ENCODE measurements around the gene KCNG2.

The KCNG2 gene

DNA sequence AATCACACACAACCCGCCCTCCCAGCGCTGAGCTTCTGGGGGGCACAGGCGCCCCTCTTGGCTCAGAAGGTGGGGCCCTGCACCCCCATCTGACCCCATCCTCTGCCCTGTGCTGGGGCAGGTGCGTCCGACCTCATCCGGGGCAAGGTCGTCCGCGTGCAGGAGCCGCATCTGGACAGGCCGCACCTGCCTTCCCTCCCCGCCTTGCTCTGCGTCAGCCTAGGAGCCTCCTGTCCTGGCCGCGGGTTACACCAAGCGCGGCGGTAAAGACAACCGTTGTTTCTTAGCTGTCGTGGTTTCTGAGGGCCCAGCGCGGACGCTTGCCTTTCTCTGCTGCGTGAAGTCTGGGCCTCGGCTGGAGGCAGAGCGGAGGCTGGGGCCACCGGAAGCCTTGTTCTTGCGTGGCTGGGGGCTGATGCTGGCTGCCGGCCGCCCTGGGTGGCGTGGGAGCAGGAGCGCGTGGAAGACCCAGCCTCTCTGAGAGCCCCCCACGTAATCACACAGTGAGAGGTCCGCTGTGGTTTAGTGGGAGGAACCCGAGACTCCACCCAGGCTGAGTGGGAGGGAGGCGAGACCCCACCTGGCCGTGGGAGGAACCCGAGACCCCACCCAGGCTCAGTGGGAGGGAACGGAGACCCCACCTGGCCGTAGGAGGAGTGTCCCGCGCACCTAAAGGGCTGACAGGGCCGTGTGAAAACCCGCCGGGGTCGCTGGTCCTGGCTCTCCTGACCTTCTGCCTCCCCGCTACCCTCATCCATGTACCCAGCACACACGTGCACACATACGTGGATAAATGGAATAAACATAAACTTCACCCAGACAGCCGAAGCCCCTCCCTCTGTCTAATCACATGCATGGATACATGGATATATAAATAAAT lies 51.8 kb downstream of the KCNG2 start:
- H3K4me1 ChIP-seq (ENCODE audit: control insufficient read depth, insufficient read depth, low read length), result no peaks in the 10 kb centered on the region
- POLR2A ChIA-PET, result no interaction called here
- H3K36me3 ChIP-seq (ENCODE audit: control insufficient read depth in 2 of 2, insufficient read depth in 1 of 2, low read length in 2 of 2), result no peaks in the 10 kb centered on the region
- H3K4me3 ChIP-seq (ENCODE audit: low read depth, low read length), result no peak overlapping the region
- no peak overlapping the region for H3K27ac ChIP-seq (ENCODE audit: extremely low read depth, low read depth, low read length)
- CTCF ChIA-PET, result interaction anchor here (0.6 kb wide), 1 partner anchor 211 kb away, joined by 3 read pairs; no protein-coding TSS in a partner anchor
- H3K9me3 ChIP-seq (ENCODE audit: control insufficient read depth, insufficient read depth, low read depth, low read length), result no peaks in the 10 kb centered on the region
- TF ChIP-seq KLF1 (tag by site-specific recombination; IDR thresholded peaks at IDR 0.05), result peak; percentile 59
- TF ChIP-seq GLIS2 (tag by site-specific recombination; IDR thresholded peaks at IDR 0.05), result 0 out of 2 replicates have a peak, but pooled peaks have one; percentile 12
- no peak for TF ChIP-seq ZNF629 (tag by site-specific recombination; IDR thresholded peaks at IDR 0.05)

DNA sequence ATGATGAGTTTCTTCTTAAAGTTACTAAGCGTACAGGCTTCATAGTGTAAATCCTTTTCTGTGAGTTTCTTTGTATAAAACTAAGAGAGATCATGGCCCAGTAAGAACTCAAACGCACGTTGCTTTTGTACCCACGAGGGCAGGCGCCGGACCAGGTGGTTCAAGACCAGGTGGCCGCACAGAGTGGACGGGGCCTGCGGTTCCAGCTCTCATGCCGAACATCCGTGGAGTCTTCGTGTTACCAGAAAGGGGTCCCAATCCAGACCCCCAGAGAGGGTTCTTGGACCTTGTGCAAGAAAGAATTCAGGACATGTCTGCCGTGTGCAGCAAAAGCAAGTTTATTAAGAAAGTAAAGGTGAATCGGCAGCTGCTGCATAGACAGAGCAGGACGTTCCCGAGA lies 53.0 kb downstream of the KCNG2 start:
- Histone ChIP-seq H3K36me3 (ENCODE audit: control insufficient read depth in 2 of 2, insufficient read depth in 1 of 2, low read length in 2 of 2) (no peaks in the 10 kb centered on the region), H3K4me1 (ENCODE audit: control insufficient read depth, insufficient read depth, low read length) (no peaks in the 10 kb centered on the region), H3K27ac (ENCODE audit: extremely low read depth, low read depth, low read length) (no peak overlapping the region), H3K4me3 (ENCODE audit: low read depth, low read length) (no peak overlapping the region), H3K9me3 (ENCODE audit: control insufficient read depth, insufficient read depth, low read depth, low read length) (no peaks in the 10 kb centered on the region)
- no peak for TF ChIP-seq ZNF777 (tag by site-specific recombination; IDR thresholded peaks at IDR 0.05; ENCODE audit: borderline replicate concordance)
- no peak for TF ChIP-seq ZSCAN16 (tag by site-specific recombination; IDR thresholded peaks at IDR 0.05)
- no peak for TF ChIP-seq ZNF214 (tag by site-specific recombination; IDR thresholded peaks at IDR 0.05; ENCODE audit: borderline replicate concordance)
- TF ChIP-seq, protein P1, sequence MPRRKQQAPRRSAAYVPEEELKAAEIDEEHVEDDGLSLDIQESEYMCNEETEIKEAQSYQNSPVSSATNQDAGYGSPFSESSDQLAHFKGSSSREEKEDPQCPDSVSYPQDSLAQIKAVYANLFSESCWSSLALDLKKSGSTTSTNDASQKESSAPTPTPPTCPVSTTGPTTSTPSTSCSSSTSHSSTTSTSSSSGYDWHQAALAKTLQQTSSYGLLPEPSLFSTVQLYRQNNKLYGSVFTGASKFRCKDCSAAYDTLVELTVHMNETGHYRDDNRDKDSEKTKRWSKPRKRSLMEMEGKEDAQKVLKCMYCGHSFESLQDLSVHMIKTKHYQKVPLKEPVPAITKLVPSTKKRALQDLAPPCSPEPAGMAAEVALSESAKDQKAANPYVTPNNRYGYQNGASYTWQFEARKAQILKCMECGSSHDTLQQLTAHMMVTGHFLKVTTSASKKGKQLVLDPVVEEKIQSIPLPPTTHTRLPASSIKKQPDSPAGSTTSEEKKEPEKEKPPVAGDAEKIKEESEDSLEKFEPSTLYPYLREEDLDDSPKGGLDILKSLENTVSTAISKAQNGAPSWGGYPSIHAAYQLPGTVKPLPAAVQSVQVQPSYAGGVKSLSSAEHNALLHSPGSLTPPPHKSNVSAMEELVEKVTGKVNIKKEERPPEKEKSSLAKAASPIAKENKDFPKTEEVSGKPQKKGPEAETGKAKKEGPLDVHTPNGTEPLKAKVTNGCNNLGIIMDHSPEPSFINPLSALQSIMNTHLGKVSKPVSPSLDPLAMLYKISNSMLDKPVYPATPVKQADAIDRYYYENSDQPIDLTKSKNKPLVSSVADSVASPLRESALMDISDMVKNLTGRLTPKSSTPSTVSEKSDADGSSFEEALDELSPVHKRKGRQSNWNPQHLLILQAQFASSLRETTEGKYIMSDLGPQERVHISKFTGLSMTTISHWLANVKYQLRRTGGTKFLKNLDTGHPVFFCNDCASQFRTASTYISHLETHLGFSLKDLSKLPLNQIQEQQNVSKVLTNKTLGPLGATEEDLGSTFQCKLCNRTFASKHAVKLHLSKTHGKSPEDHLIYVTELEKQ (tag by site-specific recombination; IDR thresholded peaks at IDR 0.05; ENCODE audit: borderline replicate concordance), result no peak
- TF ChIP-seq FEZF1 (tag by site-specific recombination; IDR thresholded peaks at IDR 0.05), result no peak
- no peak for TF ChIP-seq ZFP69B (tag by site-specific recombination; IDR thresholded peaks at IDR 0.05)
- no peak for TF ChIP-seq ZNF157 (tag by site-specific recombination; IDR thresholded peaks at IDR 0.05)
- no peak for TF ChIP-seq ZNF544 (tag by site-specific recombination; IDR thresholded peaks at IDR 0.05)
- ChIA-PET CTCF (no interaction called here), POLR2A (no interaction called here)

DNA sequence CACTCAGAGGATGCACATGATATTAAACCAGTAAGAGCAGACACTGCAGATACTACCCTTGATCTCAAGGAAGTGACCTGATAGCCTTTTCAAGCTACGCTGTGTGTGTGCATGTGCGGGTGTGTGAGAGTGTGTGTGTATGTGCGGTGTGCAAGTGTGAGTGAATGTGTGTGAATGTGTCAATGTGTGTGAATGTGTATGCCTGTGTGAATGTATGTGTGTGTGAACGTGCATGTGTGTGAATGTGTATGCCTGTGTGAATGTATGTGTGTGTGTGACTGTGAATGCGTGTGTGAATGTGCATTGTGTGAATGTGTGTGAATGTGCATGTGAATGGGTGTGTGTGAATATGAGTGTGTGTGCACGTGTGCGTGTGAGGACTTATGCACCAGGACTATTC lies 53.8 kb downstream of the KCNG2 start:
- ChIA-PET POLR2A (no interaction called here), CTCF (no interaction called here)
- Histone ChIP-seq H3K4me3 (ENCODE audit: low read depth, low read length) (no peak overlapping the region), H3K36me3 (ENCODE audit: control insufficient read depth in 2 of 2, insufficient read depth in 1 of 2, low read length in 2 of 2) (no peaks in the 10 kb centered on the region), H3K9me3 (ENCODE audit: control insufficient read depth, insufficient read depth, low read depth, low read length) (no peaks in the 10 kb centered on the region), H3K27ac (ENCODE audit: extremely low read depth, low read depth, low read length) (no peak overlapping the region), H3K4me1 (ENCODE audit: control insufficient read depth, insufficient read depth, low read length) (no peaks in the 10 kb centered on the region)
- TF ChIP-seq, protein P2, sequence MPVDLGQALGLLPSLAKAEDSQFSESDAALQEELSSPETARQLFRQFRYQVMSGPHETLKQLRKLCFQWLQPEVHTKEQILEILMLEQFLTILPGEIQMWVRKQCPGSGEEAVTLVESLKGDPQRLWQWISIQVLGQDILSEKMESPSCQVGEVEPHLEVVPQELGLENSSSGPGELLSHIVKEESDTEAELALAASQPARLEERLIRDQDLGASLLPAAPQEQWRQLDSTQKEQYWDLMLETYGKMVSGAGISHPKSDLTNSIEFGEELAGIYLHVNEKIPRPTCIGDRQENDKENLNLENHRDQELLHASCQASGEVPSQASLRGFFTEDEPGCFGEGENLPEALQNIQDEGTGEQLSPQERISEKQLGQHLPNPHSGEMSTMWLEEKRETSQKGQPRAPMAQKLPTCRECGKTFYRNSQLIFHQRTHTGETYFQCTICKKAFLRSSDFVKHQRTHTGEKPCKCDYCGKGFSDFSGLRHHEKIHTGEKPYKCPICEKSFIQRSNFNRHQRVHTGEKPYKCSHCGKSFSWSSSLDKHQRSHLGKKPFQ (tag by site-specific recombination; IDR thresholded peaks at IDR 0.05), result 0 out of 2 replicates have a peak, but pooled peaks have one; percentile 50
- 0 out of 2 replicates have a peak, but pooled peaks have one; percentile 26 for TF ChIP-seq ZNF112 (tag by site-specific recombination; IDR thresholded peaks at IDR 0.05)
- no peak for TF ChIP-seq ZNF404 (tag by site-specific recombination; IDR thresholded peaks at IDR 0.05)
- TF ChIP-seq ZNF561 (tag by site-specific recombination; IDR thresholded peaks at IDR 0.05; ENCODE audit: borderline replicate concordance), result no peak
- no peak for TF ChIP-seq ZNF610 (tag by site-specific recombination; IDR thresholded peaks at IDR 0.05; ENCODE audit: borderline replicate concordance)
- no peak for TF ChIP-seq ZNF302 (tag by site-specific recombination; IDR thresholded peaks at IDR 0.05; ENCODE audit: low read depth)
- TF ChIP-seq OSR2 (tag by site-specific recombination; IDR thresholded peaks at IDR 0.05), result no peak
- TF ChIP-seq, protein P3, sequence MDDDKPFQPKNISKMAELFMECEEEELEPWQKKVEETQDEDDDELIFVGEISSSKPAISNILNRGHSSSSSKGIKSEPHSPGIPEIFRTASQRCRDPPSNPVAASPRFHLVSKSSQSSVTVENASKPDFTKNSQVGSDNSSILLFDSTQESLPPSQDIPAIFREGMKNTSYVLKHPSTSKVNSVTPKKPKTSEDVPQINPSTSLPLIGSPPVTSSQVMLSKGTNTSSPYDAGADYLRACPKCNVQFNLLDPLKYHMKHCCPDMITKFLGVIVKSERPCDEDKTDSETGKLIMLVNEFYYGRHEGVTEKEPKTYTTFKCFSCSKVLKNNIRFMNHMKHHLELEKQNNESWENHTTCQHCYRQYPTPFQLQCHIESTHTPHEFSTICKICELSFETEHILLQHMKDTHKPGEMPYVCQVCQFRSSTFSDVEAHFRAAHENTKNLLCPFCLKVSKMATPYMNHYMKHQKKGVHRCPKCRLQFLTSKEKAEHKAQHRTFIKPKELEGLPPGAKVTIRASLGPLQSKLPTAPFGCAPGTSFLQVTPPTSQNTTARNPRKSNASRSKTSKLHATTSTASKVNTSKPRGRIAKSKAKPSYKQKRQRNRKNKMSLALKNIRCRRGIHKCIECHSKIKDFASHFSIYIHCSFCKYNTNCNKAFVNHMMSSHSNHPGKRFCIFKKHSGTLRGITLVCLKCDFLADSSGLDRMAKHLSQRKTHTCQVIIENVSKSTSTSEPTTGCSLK (tag by site-specific recombination; IDR thresholded peaks at IDR 0.05), result peak; percentile 84; the same call in 1 of the 2 replicates
- TF ChIP-seq, protein P4, sequence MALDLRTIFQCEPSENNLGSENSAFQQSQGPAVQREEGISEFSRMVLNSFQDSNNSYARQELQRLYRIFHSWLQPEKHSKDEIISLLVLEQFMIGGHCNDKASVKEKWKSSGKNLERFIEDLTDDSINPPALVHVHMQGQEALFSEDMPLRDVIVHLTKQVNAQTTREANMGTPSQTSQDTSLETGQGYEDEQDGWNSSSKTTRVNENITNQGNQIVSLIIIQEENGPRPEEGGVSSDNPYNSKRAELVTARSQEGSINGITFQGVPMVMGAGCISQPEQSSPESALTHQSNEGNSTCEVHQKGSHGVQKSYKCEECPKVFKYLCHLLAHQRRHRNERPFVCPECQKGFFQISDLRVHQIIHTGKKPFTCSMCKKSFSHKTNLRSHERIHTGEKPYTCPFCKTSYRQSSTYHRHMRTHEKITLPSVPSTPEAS (tag by site-specific recombination; IDR thresholded peaks at IDR 0.05), result peak; percentile 66
- TF ChIP-seq ZNF664 (tag by site-specific recombination; IDR thresholded peaks at IDR 0.05), result no peak
